Endometrial microvascular endothelial cells (primary cell): ENCODE data around the gene HBD. TPM values are rescaled to one million over a fixed set of nuclear protein-coding genes. Genes with fewer than 3 reads are reported as not detected.

ENCODE experiments used
- in situ Hi-C: cut with HindIII; loops from 2 replicates; pipeline ENCODE4 v1.10.0; 2017; ENCODE audit warnings: low sequenced_read_pairs, low pct_unique_long_range_greater_than_20kb; ENCODE audit errors: inconsistent ontology term
- total RNA-seq: library from RNA; depleted of rRNA; stranded (reverse); fragments of >200 nt; gene quantifications from one replicate; pipeline ENCODE4 v1.2.3, GENCODE V29; 2015; ENCODE audit errors: inconsistent ontology term

HBD gene
- not detected for total RNA-seq

GRCh38 chr11:5234381-5234834 is at the start of gene HBD:
HBD (minus strand) TSS chr11:5234483; CDS start chr11:5234433, 50 bp downstream.
- in situ Hi-C loops = no loop called here

- in situ Hi-C loops = no loop called here
These were observed 49.6 kb upstream of the HBD start for GRCh38 chr11:5283882-5284281.

GRCh38 chr11:5283086-5283485 is 48.8 kb upstream of the HBD start:
- in situ Hi-C loops = no loop called here

- in situ Hi-C loops = no loop called here
These were observed 48.3 kb upstream of the HBD start for GRCh38 chr11:5282628-5283027.

- in situ Hi-C loops = no loop called here
These were observed 47.3 kb upstream of the HBD start for GRCh38 chr11:5281596-5281995.

- in situ Hi-C loops = no loop called here
These were observed 46.4 kb upstream of the HBD start for GRCh38 chr11:5280582-5281102.

GRCh38 chr11:5279471-5280090 is 45.3 kb upstream of the HBD start:
- in situ Hi-C loops = no loop called here

GRCh38 chr11:5277807-5278382 is 43.6 kb upstream of the HBD start:
- in situ Hi-C loops = no loop called here

- in situ Hi-C loops = no loop called here
These were observed 42.4 kb upstream of the HBD start for GRCh38 chr11:5276697-5277096.

- in situ Hi-C loops = no loop called here
These were observed 41.3 kb upstream of the HBD start for GRCh38 chr11:5275369-5276110.

GRCh38 chr11:5274395-5274794 is 40.1 kb upstream of the HBD start:
- in situ Hi-C loops = no loop called here

GRCh38 chr11:5272395-5273017 is 38.2 kb upstream of the HBD start:
- in situ Hi-C loops = no loop called here

GRCh38 chr11:5269715-5270147 is 35.4 kb upstream of the HBD start, which contains the start of gene HBE1:
HBE1 (minus strand) TSS chr11:5269945; CDS start chr11:5269890, 55 bp downstream.
- in situ Hi-C loops = no loop called here

- in situ Hi-C loops = no loop called here
These were observed 32.8 kb upstream of the HBD start for GRCh38 chr11:5267033-5267563.

- in situ Hi-C loops = no loop called here
These were observed 32.3 kb upstream of the HBD start for GRCh38 chr11:5266609-5267008.

GRCh38 chr11:5265832-5266231 is 31.5 kb upstream of the HBD start:
- in situ Hi-C loops = no loop called here

GRCh38 chr11:5258543-5259262 is 24.4 kb upstream of the HBD start:
- in situ Hi-C loops = no loop called here

- in situ Hi-C loops = no loop called here
These were observed 23.0 kb upstream of the HBD start for GRCh38 chr11:5257296-5257695.
